ENCODE measurements around the gene ANKIB1. TPM values are rescaled to one million over a fixed set of nuclear protein-coding genes. Genes with fewer than 3 reads are reported as not detected.

The ANKIB1 gene
- total and polyA plus RNA-seq, 10 donors = 9.0 to 75.3 (median 44.5) TPM

DNA sequence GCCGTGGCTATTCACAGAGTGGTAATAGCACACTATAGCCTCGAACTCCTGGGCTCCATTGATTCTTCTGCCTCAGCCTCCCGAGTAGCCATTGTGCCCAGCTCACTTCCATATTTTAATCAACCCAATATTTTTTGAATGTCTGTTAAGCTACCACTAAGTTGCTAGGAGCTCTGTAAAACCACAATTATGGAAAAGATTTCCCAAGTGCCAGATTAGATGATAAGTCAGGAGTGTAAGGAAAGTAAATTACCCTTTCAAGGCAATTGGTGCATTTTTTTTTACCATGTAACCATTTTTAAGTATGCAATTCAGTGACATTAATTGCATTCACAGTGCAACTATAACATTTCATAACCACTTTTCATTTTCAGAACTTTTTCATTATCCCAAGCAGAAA is 114.0 kb downstream of the ANKIB1 start:
- intact Hi-C loops (cut with DNase I; ENCODE audit: low total_unique reads) = no loop called here
- no peak for DNase-seq
- H3K27ac ChIP-seq = no peak overlapping the region
- H3K27me3 ChIP-seq (replicated peaks in 1 of 7) = no peaks in the 10 kb centered on the region
- H3K36me3 ChIP-seq = peaks cover 0 to 99% (median 27%) of the 10 kb centered on the region in 6 donors
- no peak overlapping the region for H3K4me3 ChIP-seq
- no peaks in the 10 kb centered on the region for H3K4me1 ChIP-seq
- peaks cover 0 to 3% (median 0%) of the 10 kb centered on the region in 8 donors for H3K9me3 ChIP-seq
- TF ChIP-seq, protein P1, sequence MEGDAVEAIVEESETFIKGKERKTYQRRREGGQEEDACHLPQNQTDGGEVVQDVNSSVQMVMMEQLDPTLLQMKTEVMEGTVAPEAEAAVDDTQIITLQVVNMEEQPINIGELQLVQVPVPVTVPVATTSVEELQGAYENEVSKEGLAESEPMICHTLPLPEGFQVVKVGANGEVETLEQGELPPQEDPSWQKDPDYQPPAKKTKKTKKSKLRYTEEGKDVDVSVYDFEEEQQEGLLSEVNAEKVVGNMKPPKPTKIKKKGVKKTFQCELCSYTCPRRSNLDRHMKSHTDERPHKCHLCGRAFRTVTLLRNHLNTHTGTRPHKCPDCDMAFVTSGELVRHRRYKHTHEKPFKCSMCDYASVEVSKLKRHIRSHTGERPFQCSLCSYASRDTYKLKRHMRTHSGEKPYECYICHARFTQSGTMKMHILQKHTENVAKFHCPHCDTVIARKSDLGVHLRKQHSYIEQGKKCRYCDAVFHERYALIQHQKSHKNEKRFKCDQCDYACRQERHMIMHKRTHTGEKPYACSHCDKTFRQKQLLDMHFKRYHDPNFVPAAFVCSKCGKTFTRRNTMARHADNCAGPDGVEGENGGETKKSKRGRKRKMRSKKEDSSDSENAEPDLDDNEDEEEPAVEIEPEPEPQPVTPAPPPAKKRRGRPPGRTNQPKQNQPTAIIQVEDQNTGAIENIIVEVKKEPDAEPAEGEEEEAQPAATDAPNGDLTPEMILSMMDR (IDR thresholded peaks at IDR 0.05 in 8 of 11, conservative IDR thresholded peaks at IDR 0.05 in 3 of 11) = no peak
- no peak for TF ChIP-seq POLR2AphosphoS5 (IDR thresholded peaks at IDR 0.05)
- no peak for TF ChIP-seq POLR2A (IDR thresholded peaks at IDR 0.05)
- WGBS, 5 donors = 96 to 99% (median 98%) methylated on average over 3 of the region's 3 CpGs

GRCh38 chr7:92360387-92360786 is 114.6 kb downstream of the ANKIB1 start:
- Histone ChIP-seq H3K27me3 (replicated peaks in 1 of 7) (no peaks in the 10 kb centered on the region), H3K9me3 (peaks cover 0 to 3% (median 0%) of the 10 kb centered on the region in 8 donors), H3K4me1 (no peaks in the 10 kb centered on the region), H3K4me3 (no peak overlapping the region), H3K36me3 (peaks cover 0 to 97% (median 24%) of the 10 kb centered on the region in 6 donors), H3K27ac (no peak overlapping the region)
- WGBS, 5 donors = 85 to 94% (median 91%) methylated on average over 1 of the region's 1 CpG
- no peak for DNase-seq
- intact Hi-C loops (cut with DNase I; ENCODE audit: low total_unique reads) = no loop called here
- no peak for TF ChIP-seq POLR2A (IDR thresholded peaks at IDR 0.05)
- TF ChIP-seq POLR2AphosphoS5 (IDR thresholded peaks at IDR 0.05) = no peak
- TF ChIP-seq, protein P1 (IDR thresholded peaks at IDR 0.05 in 8 of 11, conservative IDR thresholded peaks at IDR 0.05 in 3 of 11) = no peak

DNA sequence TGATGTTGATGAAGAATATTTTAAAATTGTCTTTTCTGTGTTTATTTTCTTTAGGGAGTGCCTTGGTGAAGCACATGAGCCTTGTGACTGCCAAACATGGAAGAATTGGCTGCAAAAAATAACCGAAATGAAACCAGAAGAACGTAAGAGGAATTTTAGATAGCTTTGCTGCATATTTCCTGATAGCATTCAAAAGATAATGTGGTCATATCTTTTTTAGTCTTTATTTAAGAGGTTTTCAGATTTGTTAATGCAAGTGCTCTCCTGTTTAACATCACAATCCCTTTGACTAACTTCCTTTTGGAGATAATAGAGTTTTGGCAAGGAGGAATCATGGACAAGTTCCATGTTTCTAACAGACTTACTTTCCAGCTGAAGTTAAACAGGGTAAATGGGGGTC is 116.4 kb downstream of the ANKIB1 start:
- no peaks in the 10 kb centered on the region for H3K27me3 ChIP-seq (replicated peaks in 1 of 7)
- H3K36me3 ChIP-seq = peaks cover 0 to 97% (median 24%) of the 10 kb centered on the region in 6 donors
- intact Hi-C loops (cut with DNase I; ENCODE audit: low total_unique reads) = no loop called here
- H3K4me3 ChIP-seq = no peak overlapping the region
- DNase-seq = no peak
- H3K27ac ChIP-seq = no peak overlapping the region
- peaks cover 0 to 3% (median 0%) of the 10 kb centered on the region in 8 donors for H3K9me3 ChIP-seq
- no peaks in the 10 kb centered on the region for H3K4me1 ChIP-seq
- TF ChIP-seq POLR2A (IDR thresholded peaks at IDR 0.05) (no peak), POLR2AphosphoS5 (IDR thresholded peaks at IDR 0.05) (no peak)
- WGBS, 5 donors = 85 to 95% (median 91%) methylated on average over 2 of the region's 2 CpGs

DNA sequence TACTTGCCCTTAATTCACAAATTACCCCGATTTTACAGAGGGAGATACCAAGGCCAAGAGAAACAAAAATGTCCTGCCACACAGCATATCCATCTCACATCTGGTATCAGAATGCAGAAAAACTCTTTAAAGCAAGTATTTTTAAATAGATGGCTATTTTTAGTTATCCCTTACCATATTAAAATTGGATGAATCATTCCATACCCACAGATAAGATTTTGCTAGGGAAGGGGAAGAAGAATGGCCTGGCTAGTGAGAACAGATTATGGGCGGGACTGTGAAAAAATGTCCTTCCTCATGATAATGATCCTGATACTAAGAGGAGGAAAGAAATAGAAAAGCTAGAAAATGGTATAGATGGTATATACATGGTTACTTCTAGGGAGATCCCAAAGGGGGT is 121.0 kb downstream of the ANKIB1 start:
- intact Hi-C loops (cut with DNase I; ENCODE audit: low total_unique reads) = no loop called here
- Histone ChIP-seq H3K36me3 (peaks cover 0 to 78% (median 22%) of the 10 kb centered on the region in 6 donors), H3K27me3 (replicated peaks in 1 of 7) (no peaks in the 10 kb centered on the region), H3K4me3 (no peak overlapping the region), H3K4me1 (no peaks in the 10 kb centered on the region), H3K9me3 (no peaks in the 10 kb centered on the region), H3K27ac (no peak overlapping the region)
- no peak for DNase-seq
- WGBS, 5 donors = 94 to 100% (median 97%) methylated on average over 2 of the region's 2 CpGs
- TF ChIP-seq, protein P1 (IDR thresholded peaks at IDR 0.05 in 8 of 11, conservative IDR thresholded peaks at IDR 0.05 in 3 of 11) = no peak
- TF ChIP-seq POLR2A (IDR thresholded peaks at IDR 0.05) (no peak), POLR2AphosphoS5 (IDR thresholded peaks at IDR 0.05) (no peak)

GRCh38 chr7:92368741-92369140 is 123.0 kb downstream of the ANKIB1 start:
- DNase-seq = no peak
- Histone ChIP-seq H3K27me3 (replicated peaks in 1 of 7) (no peaks in the 10 kb centered on the region), H3K9me3 (no peaks in the 10 kb centered on the region), H3K36me3 (peaks cover 0 to 73% (median 10%) of the 10 kb centered on the region in 6 donors), H3K4me1 (no peaks in the 10 kb centered on the region), H3K4me3 (no peak overlapping the region), H3K27ac (no peak overlapping the region)
- 85 to 94% (median 91%) methylated on average over 1 of the region's 1 CpG for WGBS, 5 donors
- TF ChIP-seq, protein P1 (IDR thresholded peaks at IDR 0.05 in 8 of 11, conservative IDR thresholded peaks at IDR 0.05 in 3 of 11) = no peak
- no peak for TF ChIP-seq POLR2A (IDR thresholded peaks at IDR 0.05)
- TF ChIP-seq POLR2AphosphoS5 (IDR thresholded peaks at IDR 0.05) = no peak
- intact Hi-C loops (cut with DNase I; ENCODE audit: low total_unique reads) = no loop called here
